K562 treated with DMSO at 1 percent for 12 hours (cell line): ENCODE results near the gene MYO5B. TPM values are rescaled to one million over a fixed set of nuclear protein-coding genes. Genes with fewer than 3 reads are reported as not detected.

Source experiments
- total RNA-seq: library from RNA; unstranded; fragments of 300-600 nt; gene quantifications from 2 replicates; pipeline ENCODE4 v1.2.3, GENCODE V29; 2022; ENCODE audit not compliant: insufficient read depth

The MYO5B gene
- 0.51 and 1.4 TPM in 2 replicates for total RNA-seq

GRCh38 chr18:50194631-50195532 lies at the start of gene MYO5B:
Gene MYO5B, minus strand, starts transcription at chr18:50195147. Its CDS starts 354 bp downstream, at chr18:50194793.

GRCh38 chr18:49813319-49814146 lies 381.4 kb downstream of the MYO5B start, which contains the start of gene ACAA2:
Gene ACAA2, minus strand, starts transcription at chr18:49813533. Its CDS starts 49 bp downstream, at chr18:49813484.

Other genes with a start within 250 kb of the MYO5B start
- 1.1 and 3.4 TPM in 2 replicates for gene CFAP53, start 71.3 kb upstream of the MYO5B start, total RNA-seq
- 24.3 and 40.1 TPM in 2 replicates for gene MBD1, start 86.4 kb upstream of the MYO5B start, total RNA-seq
- gene CXXC1, start 92.5 kb upstream of the MYO5B start, total RNA-seq: 30.4 and 58.9 TPM in 2 replicates
- 11.8 and 23.6 TPM in 2 replicates for gene SKA1, start 179.9 kb upstream of the MYO5B start, total RNA-seq